ENCODE data around the gene UBA6. TPM values are rescaled to one million over a fixed set of nuclear protein-coding genes. Genes with fewer than 3 reads are reported as not detected.
A peak's percentile ranks its signal among the peaks of the same experiment; 100 is the strongest.

The UBA6 gene
- total and polyA plus RNA-seq, 9 of the 15 experiments (the other 6 are each of a cell fraction or from before 2014, with no cell fraction given), result 22.9 to 139 (median 94.6) TPM

DNA sequence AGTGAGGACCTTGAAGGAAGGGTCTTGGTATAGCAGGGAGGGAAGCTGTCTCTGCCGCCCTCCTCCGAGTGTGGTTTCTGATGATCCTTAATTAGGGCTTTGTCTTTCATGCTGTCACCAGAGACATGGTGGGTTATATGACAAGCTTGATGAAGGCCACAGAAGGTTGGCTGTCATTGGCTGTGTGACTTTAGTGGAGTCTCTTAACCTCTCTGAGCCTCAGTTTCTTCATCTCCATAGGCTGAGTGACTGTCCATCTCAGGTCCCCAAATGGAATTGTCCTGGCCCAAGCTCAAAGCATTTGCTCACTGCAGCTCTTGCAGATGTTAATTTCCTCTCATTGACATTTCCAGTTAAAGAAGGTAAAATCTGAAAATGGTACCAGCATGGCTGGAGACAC lies 16.6 kb upstream of the UBA6 start:
- BruUV-seq (replicated peaks), result no TSS peak
- ATAC-seq, result no peak
- Histone ChIP-seq H3K4me1 (replicated peaks in 1 of 2; ENCODE audit: control insufficient read depth in 2 of 2, insufficient read depth in 2 of 2, low read length in 2 of 2) (peaks cover 33 to 60% of the 10 kb centered on the region in 2 experiments), H3K4me2 (ENCODE audit: insufficient read depth, low read length) (no peak overlapping the region), H3K9me1 (ENCODE audit: control insufficient read depth, insufficient read depth, low read length) (no peaks in the 10 kb centered on the region), H3K4me3 (no peak overlapping the region), H3K79me2 (ENCODE audit: control insufficient read depth, insufficient read depth, low read length) (peaks cover 78% of the 10 kb centered on the region), H3K9ac (ENCODE audit: insufficient read depth in 1 of 2, low read depth in 2 of 2, low read length in 2 of 2) (no peak overlapping the region), H3K27me3 (ENCODE audit: control insufficient read depth in 2 of 2, insufficient read depth in 2 of 2, low read length in 2 of 2) (no peaks in the 10 kb centered on the region), H3K36me3 (ENCODE audit: control insufficient read depth, insufficient read depth, low read length) (peaks cover 41% of the 10 kb centered on the region), H3K27ac (ENCODE audit: extremely low read depth, low read depth, low read length) (no peak overlapping the region), H3K9me3 (replicated peaks; ENCODE audit: control insufficient read depth, insufficient read depth, low read depth, low read length) (no peaks in the 10 kb centered on the region), H2AFZ (ENCODE audit: low read depth, low read length) (no peak overlapping the region), H4K20me1 (replicated peaks; ENCODE audit: control insufficient read depth, insufficient read depth, low read length) (peaks cover 7% of the 10 kb centered on the region; the same call in 1 of the 2 replicates)
- in situ Hi-C loops (cut with MboI), result no loop called here
- no peak for DNase-seq (ENCODE audit: extremely low read depth in 1 of 4, low spot score in 3 of 4)
- WGBS (ENCODE audit: insufficient coverage, low coverage, missing lambda C conversion rate), result 100% methylated on average over 2 of the region's 2 CpGs
- no peak for TF ChIP-seq CREB1 (IDR thresholded peaks at IDR 0.05)
- no peak for TF ChIP-seq CREB1 (CRISPR knock-in tag; IDR thresholded peaks at IDR 0.05)
- peak; percentile 85 for TF ChIP-seq ZFP36 (IDR thresholded peaks at IDR 0.05; ENCODE audit: low read depth, low read length, partially characterized antibody)
- TF ChIP-seq, protein P1, sequence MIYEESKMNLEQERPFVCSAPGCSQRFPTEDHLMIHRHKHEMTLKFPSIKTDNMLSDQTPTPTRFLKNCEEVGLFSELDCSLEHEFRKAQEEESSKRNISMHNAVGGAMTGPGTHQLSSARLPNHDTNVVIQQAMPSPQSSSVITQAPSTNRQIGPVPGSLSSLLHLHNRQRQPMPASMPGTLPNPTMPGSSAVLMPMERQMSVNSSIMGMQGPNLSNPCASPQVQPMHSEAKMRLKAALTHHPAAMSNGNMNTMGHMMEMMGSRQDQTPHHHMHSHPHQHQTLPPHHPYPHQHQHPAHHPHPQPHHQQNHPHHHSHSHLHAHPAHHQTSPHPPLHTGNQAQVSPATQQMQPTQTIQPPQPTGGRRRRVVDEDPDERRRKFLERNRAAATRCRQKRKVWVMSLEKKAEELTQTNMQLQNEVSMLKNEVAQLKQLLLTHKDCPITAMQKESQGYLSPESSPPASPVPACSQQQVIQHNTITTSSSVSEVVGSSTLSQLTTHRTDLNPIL (CRISPR knock-in tag; IDR thresholded peaks at IDR 0.05), result no peak
- no peak for TF ChIP-seq PHF8 (IDR thresholded peaks at IDR 0.05; ENCODE audit: borderline replicate concordance, low read length)
- TF ChIP-seq ZNF133 (CRISPR knock-in tag; IDR thresholded peaks at IDR 0.05), result no peak
- TF ChIP-seq RBM25 (IDR thresholded peaks at IDR 0.05; ENCODE audit: low read depth, low read length, severe bottlenecking), result peak; percentile 95
- TF ChIP-seq HDAC2 (IDR thresholded peaks at IDR 0.05), result 0 out of 2 replicates have a peak, but pooled peaks have one; percentile 28
- TF ChIP-seq, protein P2, sequence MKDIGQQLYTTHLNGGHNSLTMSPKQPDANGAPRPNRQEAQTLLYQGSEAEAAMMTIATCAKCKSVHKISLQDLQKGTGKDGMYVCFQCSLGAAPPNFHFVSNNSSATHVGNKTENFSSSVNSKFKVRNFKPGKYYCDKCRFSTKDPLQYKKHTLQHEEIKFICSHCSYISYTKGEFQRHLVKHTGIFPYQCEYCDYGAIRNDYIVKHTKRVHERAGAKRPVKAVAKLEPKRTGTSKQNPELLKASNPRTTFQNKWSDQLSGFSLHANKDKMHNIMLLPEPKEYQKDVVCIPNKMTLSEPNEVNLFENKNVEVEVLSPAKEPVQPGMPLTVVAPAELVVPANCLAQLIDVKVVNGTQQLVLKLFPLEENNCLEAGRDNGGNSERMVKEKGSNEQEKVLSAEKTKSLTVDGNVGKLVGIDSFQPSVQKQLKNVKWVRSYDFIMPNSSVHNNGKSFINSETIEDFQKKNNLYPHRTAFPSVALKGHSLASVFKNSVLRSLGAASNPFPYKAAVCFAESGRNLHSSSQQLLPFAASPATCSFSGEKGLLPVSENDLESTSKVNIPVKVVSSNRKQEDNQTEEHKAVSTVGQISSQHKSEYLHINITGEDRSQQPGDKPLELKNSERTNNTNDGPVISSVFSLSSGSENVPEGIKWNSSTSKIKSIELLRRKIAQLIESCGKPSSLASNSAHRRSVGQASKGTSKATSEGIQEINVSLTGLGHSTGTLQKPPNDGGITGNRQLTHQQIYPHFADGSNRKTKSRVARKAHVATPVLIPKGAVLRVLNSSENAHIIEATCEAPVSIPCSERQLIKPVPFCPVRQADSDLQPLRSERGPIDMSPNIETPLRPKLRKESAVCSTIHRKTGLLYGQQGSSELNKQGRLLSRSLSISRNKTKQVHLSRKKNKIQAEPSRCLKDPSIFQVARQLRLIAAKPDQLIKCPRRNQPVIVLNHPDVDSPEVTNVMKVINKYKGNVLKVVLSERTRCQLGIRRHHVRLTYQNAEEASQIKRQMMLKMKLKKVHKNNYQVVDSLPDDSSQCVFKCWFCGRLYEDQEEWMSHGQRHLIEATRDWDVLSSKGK (CRISPR knock-in tag; IDR thresholded peaks at IDR 0.05), result no peak
- TF ChIP-seq PTBP1 (IDR thresholded peaks at IDR 0.05; ENCODE audit: low read depth, low read length), result 0 out of 2 replicates have a peak, but pooled peaks have one; percentile 70
- peak; percentile 91 for TF ChIP-seq BCOR (IDR thresholded peaks at IDR 0.05)
- TF ChIP-seq SMARCA5 (IDR thresholded peaks at IDR 0.05), result peak; percentile 53; the same call in 1 of the 2 replicates
- peak; percentile 32 to 63; a peak in 1 of 4 replicates for TF ChIP-seq KDM1A (IDR thresholded peaks at IDR 0.05)
- no peak for FAIRE-seq
- CTCF ChIA-PET (ENCODE audit: low intra/inter-chr PET ratio), result no interaction called here
- intact Hi-C loops (cut with micrococcal nuclease), result no loop called here
- POLR2A ChIA-PET, result interaction anchor here (0.6 to 0.9 kb wide), 4 partner anchors 10 to 173 kb away, joined by 3 to 5 read pairs (median 4); partner anchors contain the start of genes CENPC and UBA6

All from K562 (cell line).